HepG2 (cell line): ENCODE data around the gene PLCB1. TPM values are rescaled to one million over a fixed set of nuclear protein-coding genes. Genes with fewer than 3 reads are reported as not detected.

ENCODE experiments used
- ASH2L ChIP-seq: fragments of 300-600, 200-600 bp; sonication (generic); IDR thresholded peaks from 2 replicates; pipeline ENCODE4 v1.7.0; 2017; ENCODE audit warnings: low read depth, mild to moderate bottlenecking, moderate library complexity, mixed read lengths, low read length; ENCODE audit not compliant: insufficient read length
- CREB3 ChIP-seq: sonication (generic); formaldehyde crosslinking; IDR thresholded peaks from 2 replicates; pipeline ENCODE4 v1.5.0; 2020; ENCODE audit warnings: missing genetic modification reagents
- ESRRA ChIP-seq: sonication (generic); formaldehyde crosslinking; IDR thresholded peaks from 2 replicates; pipeline ENCODE4 v1.5.1; 2020; ENCODE audit warnings: mild to moderate bottlenecking, low read depth, missing genetic modification reagents
- FOXP4 ChIP-seq: sonication (generic); formaldehyde crosslinking; IDR thresholded peaks from 2 replicates; pipeline ENCODE4 v1.4.0; 2020; ENCODE audit warnings: missing genetic modification reagents
- HNF1A ChIP-seq, 2 experiments: sonication (generic) in 1 of 2; formaldehyde crosslinking in 1 of 2; IDR thresholded peaks; 2 replicates each; pipeline versions ENCODE4 v1.4.0 to v1.6.1; 2016 to 2020; ENCODE audit warnings: borderline replicate concordance in 1 of 2, low read depth in 1 of 2, mild to moderate bottlenecking in 1 of 2, missing genetic modification reagents in 1 of 2
- JUND ChIP-seq: sonication (generic); formaldehyde crosslinking; IDR thresholded peaks from 2 replicates; pipeline ENCODE4 v1.8.0; 2022; ENCODE audit warnings: mild to moderate bottlenecking, missing genetic modification reagents
- KDM5B ChIP-seq: sonication (generic); formaldehyde crosslinking; IDR thresholded peaks from 2 replicates; pipeline ENCODE4 v1.4.0; 2020; ENCODE audit warnings: missing genetic modification reagents, mild to moderate bottlenecking, borderline replicate concordance
- KLF11 ChIP-seq: IDR thresholded peaks from 2 replicates; pipeline ENCODE4 v1.6.1; 2016; ENCODE audit warnings: missing compliant biosample characterization
- MED1 ChIP-seq: sonication (generic); formaldehyde crosslinking; IDR thresholded peaks from 2 replicates; pipeline ENCODE4 v1.4.0; 2020; ENCODE audit warnings: missing genetic modification reagents
- PPARG ChIP-seq: conservative IDR thresholded peaks from 2 replicates; pipeline ENCODE4 v1.6.1; 2016; ENCODE audit warnings: missing biosample characterization, missing genetic modification reagents
- REPIN1 ChIP-seq: sonication (generic); formaldehyde crosslinking; IDR thresholded peaks from 2 replicates; pipeline ENCODE4 v1.8.0; 2022; ENCODE audit warnings: missing genetic modification reagents, low read depth, mild to moderate bottlenecking, borderline replicate concordance
- SMAD3 ChIP-seq: sonication (generic); formaldehyde crosslinking; IDR thresholded peaks from 2 replicates; pipeline ENCODE4 v1.4.0; 2020; ENCODE audit warnings: missing genetic modification reagents
- TBX3 ChIP-seq: fragments of 450-650 bp; IDR thresholded peaks from 2 replicates; pipeline ENCODE4 v1.6.1; 2017; ENCODE audit warnings: antibody characterized with exemption, mild to moderate bottlenecking, inconsistent platforms, borderline replicate concordance
- ZBTB7B ChIP-seq: sonication (generic); formaldehyde crosslinking; IDR thresholded peaks from 2 replicates; pipeline ENCODE4 v1.4.0; 2020; ENCODE audit warnings: missing genetic modification reagents
- ZNF317 ChIP-seq: sonication (generic); formaldehyde crosslinking; IDR thresholded peaks from 2 replicates; pipeline ENCODE4 v1.5.0; 2020; ENCODE audit warnings: mild to moderate bottlenecking, missing genetic modification reagents
- ZNF660 ChIP-seq: sonication (generic); formaldehyde crosslinking; IDR thresholded peaks from 2 replicates; pipeline ENCODE4 v1.5.1; 2020; ENCODE audit warnings: mild to moderate bottlenecking, low read depth, missing genetic modification reagents, borderline replicate concordance
- ZNF781 ChIP-seq: sonication (generic); formaldehyde crosslinking; IDR thresholded peaks from 2 replicates; pipeline ENCODE4 v1.5.1; 2020; ENCODE audit warnings: borderline replicate concordance, mild to moderate bottlenecking, missing genetic modification reagents; ENCODE audit errors: not compliant biosample characterization
- ZSCAN5A ChIP-seq: sonication (generic); formaldehyde crosslinking; IDR thresholded peaks from 2 replicates; pipeline ENCODE4 v1.8.0; 2022; ENCODE audit warnings: mild to moderate bottlenecking, missing genetic modification reagents, borderline replicate concordance
- ZUFSP ChIP-seq: sonication (generic); formaldehyde crosslinking; IDR thresholded peaks from 2 replicates; pipeline ENCODE4 v1.9.0; 2021; ENCODE audit warnings: missing genetic modification reagents, mild to moderate bottlenecking, borderline replicate concordance
- polyA plus RNA-seq, 8 experiments: library from polyadenylated mRNA; depleted of rRNA in 3 of 8; stranded (reverse) in 7 of 8; unstranded in 1 of 8; fragments of >200 nt; fragmentation: Illumina TruSeq in 4 of 8; extraction: Trizol in 4 of 8; gene quantifications; 2 replicates each; pipeline versions ENCODE4 v1.2.1 to v1.2.3, GENCODE V29; 2011 to 2016; ENCODE audit warnings: low read depth in 4 of 8, missing spikeins in 1 of 8, mixed read lengths in 1 of 8; ENCODE audit not compliant: insufficient read depth in 1 of 8
- total RNA-seq, 5 experiments: library from RNA; depleted of rRNA; stranded (reverse); fragments of >200 nt; fragmentation: Illumina TruSeq; extraction: Trizol; gene quantifications; 2 replicates each; pipeline ENCODE4 v1.2.3, GENCODE V29; 2016; ENCODE audit warnings: low read depth in 1 of 5

Gene PLCB1
- total and polyA plus RNA-seq, 2 of the 13 experiments (the other 11 are each of a cell fraction or from before 2014, with no cell fraction given), result 42.4 to 55.9 TPM

- TF ChIP-seq CREB3 (CRISPR knock-in tag) (0 out of 2 replicates have a peak, but pooled peaks have one; percentile 28), ZBTB7B (peak; percentile 73; the same call in 1 of the 2 replicates), ESRRA (CRISPR knock-in tag) (peak; percentile 55; the same call in 1 of the 2 replicates), TBX3 (peak; percentile 99), ZSCAN5A (CRISPR knock-in tag) (peak; percentile 90; the same call in 1 of the 2 replicates), ZUFSP (no peak), MED1 (CRISPR knock-in tag) (peak; percentile 98), HNF1A (IDR thresholded peaks at IDR 0.05; ENCODE audit: low read depth) (peak; percentile 81), HNF1A (CRISPR knock-in tag; IDR thresholded peaks at IDR 0.05; ENCODE audit: borderline replicate concordance) (peak; percentile 86; the same call in 1 of the 2 replicates), REPIN1 (CRISPR knock-in tag) (peak; percentile 76; the same call in 1 of the 2 replicates), PPARG (CRISPR knock-in tag) (peak; percentile 99), KLF11 (CRISPR knock-in tag) (0 out of 2 replicates have a peak, but pooled peaks have one; percentile 42), JUND (CRISPR knock-in tag) (peak; percentile 95), SMAD3 (CRISPR knock-in tag) (peak; percentile 95), ZNF660 (CRISPR knock-in tag) (no peak), ASH2L (peak; percentile 60), FOXP4 (CRISPR knock-in tag) (peak; percentile 96), KDM5B (CRISPR knock-in tag) (no peak), ZNF781 (CRISPR knock-in tag) (no peak), ZNF317 (peak; percentile 72)
Measured at GRCh38 chr20:8205996-8206395, 73.9 kb downstream of the PLCB1 start (continued).
